IMR-90 (cell line): ENCODE data around the gene RPL12. TPM values are rescaled to one million over a fixed set of nuclear protein-coding genes. Genes with fewer than 3 reads are reported as not detected.

Experiments used
- ATAC-seq: fragments of 200-7000 bp; cut with Tn5 transposase; 2 replicates; pipeline ENCODE4 v1.9.1; 2020; ENCODE audit warnings: low read depth, mild to moderate bottlenecking, moderate library complexity
- Bru-seq: library from RNA; stranded (reverse); fragments of 400-500 nt; gene quantifications from one replicate; lab custom pipeline; 2021; lab: Mats Ljungman, UMichigan
- BruChase-seq, 2 experiments: library from RNA; stranded (reverse); fragments of 400-500 nt; gene quantifications; one replicate each; lab custom pipeline; 2021; lab: Mats Ljungman, UMichigan
- BruUV-seq: library from RNA; stranded (reverse); fragments of 400-500 nt; replicated peaks from 2 replicates; lab custom pipeline; 2021; lab: Mats Ljungman, UMichigan
- CTCF ChIA-PET: fragments of 300-600 bp; formaldehyde crosslinking; extraction: SDS; loops from one replicate; lab custom pipeline; 2021; ENCODE audit warnings: antibody characterized with exemption; lab: Yijun Ruan, JAX
- POLR2A ChIA-PET: fragments of 300-600 bp; sonication (Branson Sonifier 250); formaldehyde crosslinking; loops from one replicate; lab custom pipeline; 2022; ENCODE audit warnings: antibody characterized with exemption; ENCODE audit not compliant: unreplicated experiment; lab: Charles Lee
- DNase-seq: peaks from one replicate; pipeline ENCODE4 v3.0.0; 2013
- H2AFZ ChIP-seq: replicated peaks from 2 replicates; pipeline ENCODE3; 2013; ENCODE audit warnings: low read length, mild to moderate bottlenecking; ENCODE audit not compliant: poor library complexity
- H2AK5ac ChIP-seq: 2 replicates; pipeline ENCODE4 v1.6.1; 2013; ENCODE audit warnings: low read depth, low read length, inconsistent platforms
- H2AK9ac ChIP-seq: replicated peaks from 2 replicates; pipeline ENCODE3; 2013; ENCODE audit warnings: mild to moderate bottlenecking, low read depth, low read length, moderate library complexity; ENCODE audit not compliant: poor library complexity
- H2BK120ac ChIP-seq: 2 replicates; pipeline ENCODE4 v1.6.1; 2013; ENCODE audit warnings: low read depth, low read length, inconsistent platforms
- H2BK15ac ChIP-seq: 3 replicates; pipeline ENCODE4 v1.6.1; 2013; ENCODE audit warnings: low read depth, low read length, inconsistent platforms
- H2BK20ac ChIP-seq: 2 replicates; pipeline ENCODE4 v1.6.1; 2013; ENCODE audit warnings: low read depth, mild to moderate bottlenecking, inconsistent platforms, low read length, moderate library complexity
- H2BK5ac ChIP-seq: 2 replicates; pipeline ENCODE4 v1.6.1; 2013; ENCODE audit warnings: mild to moderate bottlenecking, low read depth, low read length, inconsistent platforms; ENCODE audit not compliant: poor library complexity, severe bottlenecking
- H3K14ac ChIP-seq: replicated peaks from 2 replicates; pipeline ENCODE4 v1.6.1; 2013; ENCODE audit warnings: low read depth, low read length, inconsistent platforms
- H3K18ac ChIP-seq: 2 replicates; pipeline ENCODE4 v1.6.1; 2013; ENCODE audit warnings: low read depth, low read length, control low read depth
- H3K23ac ChIP-seq: 2 replicates; pipeline ENCODE4 v1.6.1; 2013; ENCODE audit warnings: low read depth, low read length, inconsistent platforms
- H3K27ac ChIP-seq: 2 replicates; pipeline ENCODE4 v1.5.1; 2013; ENCODE audit warnings: mild to moderate bottlenecking, control low read depth, low read length; ENCODE audit not compliant: insufficient read depth
- H3K27me3 ChIP-seq: 2 replicates; pipeline ENCODE4 v1.6.1; 2013; ENCODE audit warnings: low read length; ENCODE audit not compliant: control insufficient read depth, insufficient read depth
- H3K36me3 ChIP-seq: 2 replicates; pipeline ENCODE4 v1.6.1; 2013; ENCODE audit warnings: low read length, mixed read lengths; ENCODE audit not compliant: control insufficient read depth, insufficient read depth
- H3K4ac ChIP-seq: 2 replicates; pipeline ENCODE4 v1.6.1; 2013; ENCODE audit warnings: low read depth, low read length, inconsistent platforms
- H3K4me1 ChIP-seq: 2 replicates; pipeline ENCODE4 v1.6.1; 2013; ENCODE audit warnings: low read length, mixed read lengths; ENCODE audit not compliant: control insufficient read depth, insufficient read depth
- H3K4me2 ChIP-seq: 2 replicates; pipeline ENCODE4 v1.6.1; 2013; ENCODE audit warnings: low read depth, mild to moderate bottlenecking, control low read depth, low read length, moderate library complexity
- H3K4me3 ChIP-seq: 2 replicates; pipeline ENCODE4 v1.5.1; 2013; ENCODE audit warnings: low read depth, mild to moderate bottlenecking, control low read depth, low read length, moderate library complexity; ENCODE audit not compliant: insufficient read depth
- H3K56ac ChIP-seq: 2 replicates; pipeline ENCODE4 v1.6.1; 2013; ENCODE audit warnings: low read length, inconsistent platforms; ENCODE audit not compliant: insufficient read depth; ENCODE audit errors: extremely low read depth
- H3K79me1 ChIP-seq, 2 experiments: 2 replicates each; pipeline ENCODE4 v1.6.1; 2013; ENCODE audit warnings: low read length in 2 of 2, inconsistent platforms in 1 of 2, low read depth in 1 of 2
- H3K9ac ChIP-seq: 2 replicates; pipeline ENCODE4 v1.6.1; 2013; ENCODE audit warnings: low read depth, low read length, control low read depth
- H3K9me1 ChIP-seq: 2 replicates; pipeline ENCODE4 v1.6.1; 2013; ENCODE audit warnings: low read length, inconsistent platforms; ENCODE audit not compliant: insufficient read depth
- H3K9me3 ChIP-seq: 2 replicates; pipeline ENCODE4 v1.6.1; 2013; ENCODE audit warnings: low read length; ENCODE audit not compliant: control insufficient read depth, insufficient read depth
- H4K20me1 ChIP-seq: 2 replicates; pipeline ENCODE4 v1.6.1; 2013; ENCODE audit warnings: low read length, inconsistent platforms; ENCODE audit not compliant: insufficient read depth
- H4K5ac ChIP-seq: 2 replicates; pipeline ENCODE4 v1.6.1; 2013; ENCODE audit warnings: mild to moderate bottlenecking, low read depth, low read length, control low read depth
- H4K8ac ChIP-seq, 2 experiments: 2 replicates each; pipeline ENCODE4 v1.6.1; 2013; ENCODE audit warnings: low read depth in 2 of 2, low read length in 2 of 2, control low read depth in 1 of 2, inconsistent platforms in 1 of 2
- H4K91ac ChIP-seq: 2 replicates; pipeline ENCODE4 v1.6.1; 2013; ENCODE audit warnings: low read depth, low read length, inconsistent platforms; ENCODE audit not compliant: insufficient read depth
- BHLHE40 ChIP-seq: fragments of 150-350 bp; IDR thresholded peaks from 2 replicates; pipeline ENCODE4 v1.6.1; 2016; ENCODE audit warnings: mild to moderate bottlenecking, low read depth, low read length
- CEBPB ChIP-seq: IDR thresholded peaks from 2 replicates; pipeline ENCODE4 v1.6.1; 2012; ENCODE audit warnings: low read depth, low read length, improper control_type of control experiment
- CHD1 ChIP-seq: IDR thresholded peaks from 2 replicates; pipeline ENCODE4 v1.6.1; 2012; ENCODE audit warnings: low read depth, low read length, improper control_type of control experiment
- FOS ChIP-seq: fragments of 150-350 bp; IDR thresholded peaks from 2 replicates; pipeline ENCODE4 v1.6.1; 2016; ENCODE audit warnings: low read depth, low read length
- MXI1 ChIP-seq: IDR thresholded peaks from 2 replicates; pipeline ENCODE4 v1.6.1; 2012; ENCODE audit warnings: low read depth, mild to moderate bottlenecking, low read length, moderate library complexity, borderline replicate concordance
- NFE2L2 ChIP-seq: fragments of 150-350 bp; IDR thresholded peaks from 2 replicates; pipeline ENCODE4 v1.6.1; 2016; ENCODE audit warnings: low read depth, mild to moderate bottlenecking, low read length
- RAD21 ChIP-seq: IDR thresholded peaks from 2 replicates; pipeline ENCODE4 v1.6.1; 2012; ENCODE audit warnings: low read length, improper control_type of control experiment
- RCOR1 ChIP-seq: IDR thresholded peaks from 2 replicates; pipeline ENCODE4 v1.6.1; 2012; ENCODE audit warnings: mild to moderate bottlenecking, low read length, improper control_type of control experiment; ENCODE audit not compliant: insufficient replicate concordance
- RFX5 ChIP-seq: IDR thresholded peaks from 2 replicates; pipeline ENCODE4 v1.8.0; 2012; ENCODE audit warnings: low read depth, mild to moderate bottlenecking, low read length, moderate library complexity
- SMC3 ChIP-seq: fragments of 150-350 bp; IDR thresholded peaks from 2 replicates; pipeline ENCODE4 v1.6.1; 2016; ENCODE audit warnings: low read depth, mild to moderate bottlenecking, antibody characterized with exemption, low read length, moderate library complexity
- USF2 ChIP-seq: fragments of 150-350 bp; IDR thresholded peaks from 2 replicates; pipeline ENCODE4 v1.6.1; 2017; ENCODE audit warnings: mild to moderate bottlenecking, antibody characterized with exemption, low read length, low read depth
- WGBS, 2 experiments: methylation state at CpG; one replicate each; pipeline versions ENCODE4 v1.1.5 to v1.1.7; 2013; ENCODE audit warnings: missing lambda C conversion rate in 2 of 2; ENCODE audit not compliant: insufficient read length in 1 of 2; ENCODE audit errors: extremely low coverage in 2 of 2; 5-methylcytosine and 5-hydroxymethylcytosine counted together
- dilution Hi-C: fragments of 300-500 bp; cut with HindIII; formaldehyde crosslinking; loops from one replicate; pipeline ENCODE4 v1.14.3; 2018; ENCODE audit warnings: low sequenced_read_pairs; ENCODE audit not compliant: unreplicated experiment
- in situ Hi-C: fragments of 300-500 bp; cut with MboI; formaldehyde crosslinking; loops from 3 replicates; pipeline ENCODE4 v1.14.3; 2019; ENCODE audit warnings: low sequenced_read_pairs, inconsistent platforms, mixed read lengths
- intact Hi-C: fragments of 100-400 bp; cut with micrococcal nuclease; formaldehyde crosslinking; loops from 2 replicates; pipeline ENCODE4 v1.10.0; 2022
- long read RNA-seq: library from polyadenylated mRNA; unstranded; transcript quantifications from one replicate; pipeline ENCODE4 v2.0.0, GENCODE V29; 2021; ENCODE audit not compliant: unreplicated experiment
- polyA plus RNA-seq, 3 experiments: library from polyadenylated mRNA; depleted of rRNA; stranded (reverse); fragments of >200 nt; gene quantifications; 2 replicates each; pipeline ENCODE4 v1.2.3, GENCODE V29; 2012; ENCODE audit warnings: low replicate concordance in 1 of 3
- total RNA-seq: library from RNA; depleted of rRNA; stranded (reverse); fragments of >200 nt; gene quantifications from 2 replicates; pipeline ENCODE4 v1.2.3, GENCODE V29; 2012; rRNA removed
- TF ChIP-seq, protein P1 (sequence below): conservative IDR thresholded peaks from 2 replicates; pipeline ENCODE4 v1.5.1; 2012; ENCODE audit warnings: mild to moderate bottlenecking, low read depth, low read length, improper control_type of control experiment

The RPL12 gene
- total RNA-seq (1,864 and 2,290 TPM in 2 replicates), polyA plus RNA-seq (2012; rRNA removed) (2,087 and 2,379 TPM in 2 replicates), Bru-seq, nascent RNA (percentile 99 among the genes with signal in this experiment), BruChase-seq, experiment 1, labeled RNA remaining after a 6-hour chase (percentile 98 among the genes with signal in this experiment), BruChase-seq, experiment 2, labeled RNA remaining after a 2-hour chase (percentile 96 among the genes with signal in this experiment)
- polyA plus RNA-seq (2012; cell fraction: cytosol; rRNA removed) = 1,664 and 3,657 TPM in 2 replicates
- 762 and 905 TPM in 2 replicates for polyA plus RNA-seq (2012; cell fraction: nucleus; rRNA removed; ENCODE audit: low replicate concordance)
- long read RNA-seq, transcript RPL12-201 (7 exons, 633 nt) = major isoform, 332 of 432 reads
- long read RNA-seq, partial matches to known transcripts = 90 of 432 reads
- long read RNA-seq, other reads (novel, unspliced or antisense) = 5 of 432 reads

DNA sequence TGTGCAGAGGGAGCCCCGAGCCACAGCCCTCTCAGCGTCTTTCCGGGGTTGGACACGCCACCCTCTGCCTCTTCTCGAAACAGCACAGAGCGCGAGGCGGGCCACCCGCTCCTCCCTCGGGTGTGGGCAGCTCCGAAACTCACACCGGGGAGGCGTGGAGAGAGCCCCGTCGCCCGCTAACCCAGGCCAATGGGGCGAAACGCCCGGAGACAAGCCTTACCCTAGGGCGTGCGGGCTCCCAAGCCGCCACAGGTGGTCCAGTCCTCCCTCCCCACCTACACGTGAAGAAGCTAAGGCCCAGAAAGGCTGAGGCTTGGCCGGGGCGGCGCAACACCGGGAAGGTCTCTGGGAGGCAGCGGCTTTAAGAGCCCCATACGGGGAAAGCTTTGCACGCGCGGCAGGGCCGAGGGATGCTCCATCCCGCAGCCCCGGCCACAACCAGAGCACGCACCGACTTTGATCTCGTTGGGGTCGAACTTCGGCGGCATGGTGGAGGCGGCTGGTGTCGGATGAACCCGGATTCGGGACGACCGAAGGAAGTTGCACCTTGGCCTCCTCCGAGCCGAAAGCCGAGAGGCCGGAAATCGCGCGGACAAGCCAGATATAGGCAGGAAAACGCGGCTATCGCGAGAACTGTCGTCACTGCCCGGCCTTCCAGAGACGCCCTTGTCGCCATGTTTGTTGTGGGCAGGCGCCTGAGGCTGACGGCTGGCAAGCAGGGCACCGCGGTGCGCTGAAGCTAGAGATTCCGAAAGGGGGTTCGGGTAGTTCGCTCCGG, at the start of gene RPL12, which contains the start of gene LRSAM1:
RPL12 (minus strand) TSS at position 577 of the 778 bp plus-strand sequence; CDS start at position 488, 89 bp downstream.
LRSAM1 (plus strand) TSS at position 681 of the 778 bp plus-strand sequence. CDS start 3,018 bp downstream, outside the sequence.
- Histone ChIP-seq H2BK5ac (peak within 1 kb of the TSS; percentile 77), H2BK15ac (peak within 1 kb of the TSS; percentile 28; the same call in 1 of the 3 replicates), H3K4ac (peak within 1 kb of the TSS; percentile 96), H3K4me3 (peak within 1 kb of the TSS; percentile 83), H2AK9ac (peak within 1 kb of the TSS; percentile 100), H3K36me3 (peaks cover 49% of the 10 kb centered on the region), H3K9ac (peak within 1 kb of the TSS; percentile 95), H3K9me3 (no peaks in the 10 kb centered on the region), H4K8ac (peak within 1 kb of the TSS; percentile 74 to 90), H3K4me2 (peak within 1 kb of the TSS; percentile 97), H4K20me1 (peaks cover 52% of the 10 kb centered on the region), H3K4me1 (peaks cover 13% of the 10 kb centered on the region), H3K27me3 (no peaks in the 10 kb centered on the region), H3K23ac (peak within 1 kb of the TSS; percentile 87), H4K5ac (peak within 1 kb of the TSS; percentile 60), H3K27ac (peak within 1 kb of the TSS; percentile 91), H3K56ac (peak within 1 kb of the TSS; percentile 79), H2AK5ac (peak within 1 kb of the TSS; percentile 98), H2AFZ (peak within 1 kb of the TSS; percentile 92), H2BK120ac (peak within 1 kb of the TSS; percentile 50), H3K79me1 (peaks cover 29 to 71% of the 10 kb centered on the region in 2 experiments), H3K18ac (peak within 1 kb of the TSS; percentile 58), H4K91ac (peak within 1 kb of the TSS; percentile 87), H3K9me1 (peaks cover 21% of the 10 kb centered on the region), H2BK20ac (no peak within 1 kb of the TSS), H3K14ac (peak within 1 kb of the TSS; percentile 96)
- dilution Hi-C loops (no loop called here), in situ Hi-C loops (no loop called here), intact Hi-C loops (loop anchor here (5.0 kb wide), 1 partner anchor 136 kb away; no protein-coding TSS in a partner anchor)
- ChIA-PET CTCF (no interaction called here), POLR2A (interaction anchor here (0.6 to 0.7 kb wide), 2 partner anchors 9 to 403 kb away, joined by 3 read pairs; no protein-coding TSS in a partner anchor)
- ATAC-seq = peak; percentile 60
- DNase-seq = peak; percentile 94
- BruUV-seq = TSS peak; percentile 65
- WGBS, 2 experiments = 0% methylated on average over 35 of the region's 71 CpGs; no CpG with 5 or more reads in 1 of the 2 experiments
- no peak for TF ChIP-seq RAD21
- no peak for TF ChIP-seq FOS
- no peak; the same call in 1 of the 2 replicates for TF ChIP-seq USF2
- TF ChIP-seq, protein P1, sequence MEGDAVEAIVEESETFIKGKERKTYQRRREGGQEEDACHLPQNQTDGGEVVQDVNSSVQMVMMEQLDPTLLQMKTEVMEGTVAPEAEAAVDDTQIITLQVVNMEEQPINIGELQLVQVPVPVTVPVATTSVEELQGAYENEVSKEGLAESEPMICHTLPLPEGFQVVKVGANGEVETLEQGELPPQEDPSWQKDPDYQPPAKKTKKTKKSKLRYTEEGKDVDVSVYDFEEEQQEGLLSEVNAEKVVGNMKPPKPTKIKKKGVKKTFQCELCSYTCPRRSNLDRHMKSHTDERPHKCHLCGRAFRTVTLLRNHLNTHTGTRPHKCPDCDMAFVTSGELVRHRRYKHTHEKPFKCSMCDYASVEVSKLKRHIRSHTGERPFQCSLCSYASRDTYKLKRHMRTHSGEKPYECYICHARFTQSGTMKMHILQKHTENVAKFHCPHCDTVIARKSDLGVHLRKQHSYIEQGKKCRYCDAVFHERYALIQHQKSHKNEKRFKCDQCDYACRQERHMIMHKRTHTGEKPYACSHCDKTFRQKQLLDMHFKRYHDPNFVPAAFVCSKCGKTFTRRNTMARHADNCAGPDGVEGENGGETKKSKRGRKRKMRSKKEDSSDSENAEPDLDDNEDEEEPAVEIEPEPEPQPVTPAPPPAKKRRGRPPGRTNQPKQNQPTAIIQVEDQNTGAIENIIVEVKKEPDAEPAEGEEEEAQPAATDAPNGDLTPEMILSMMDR = no peak
- 0 out of 2 replicates have a peak, but pooled peaks have one; percentile 49 for TF ChIP-seq CHD1
- TF ChIP-seq RFX5 = no peak
- TF ChIP-seq CEBPB = no peak
- peak; percentile 29; the same call in 1 of the 2 replicates for TF ChIP-seq NFE2L2
- TF ChIP-seq BHLHE40 = no peak; the same call in 1 of the 2 replicates
- no peak for TF ChIP-seq RCOR1
- TF ChIP-seq MXI1 = peak; percentile 53; the same call in 1 of the 2 replicates
- TF ChIP-seq SMC3 = 0 out of 2 replicates have a peak, but pooled peaks have one; percentile 3
